ENCODE results near the gene STARD10.

STARD10 gene

GRCh38 chr11:72720047-72720446 is 73.8 kb downstream of the STARD10 start:
- no peak for DNase-seq (ENCODE audit: extremely low read depth, low read depth)
- TF ChIP-seq CTCF (IDR thresholded peaks at IDR 0.05; ENCODE audit: low read depth, low read length) = no peak

- no peak for DNase-seq (ENCODE audit: extremely low read depth, low read depth)
- no peak for TF ChIP-seq CTCF (IDR thresholded peaks at IDR 0.05; ENCODE audit: low read depth, low read length)
Measured at GRCh38 chr11:72719551-72719950, 74.3 kb downstream of the STARD10 start.

- no peak for TF ChIP-seq CTCF (IDR thresholded peaks at IDR 0.05; ENCODE audit: low read depth, low read length)
- no peak for DNase-seq (ENCODE audit: extremely low read depth, low read depth)
Measured at GRCh38 chr11:72719144-72719543, 74.7 kb downstream of the STARD10 start.

GRCh38 chr11:72718101-72718501 is 75.7 kb downstream of the STARD10 start:
- DNase-seq (ENCODE audit: extremely low read depth, low read depth) = no peak
- TF ChIP-seq CTCF (IDR thresholded peaks at IDR 0.05; ENCODE audit: low read depth, low read length) = no peak

GRCh38 chr11:72716788-72717435 is 76.9 kb downstream of the STARD10 start:
- DNase-seq (ENCODE audit: extremely low read depth, low read depth) = no peak
- TF ChIP-seq CTCF (IDR thresholded peaks at IDR 0.05; ENCODE audit: low read depth, low read length) = no peak

GRCh38 chr11:72716290-72716689 is 77.6 kb downstream of the STARD10 start:
- DNase-seq (ENCODE audit: extremely low read depth, low read depth) = no peak
- no peak for TF ChIP-seq CTCF (IDR thresholded peaks at IDR 0.05; ENCODE audit: low read depth, low read length)

- DNase-seq (ENCODE audit: extremely low read depth, low read depth) = no peak
- no peak for TF ChIP-seq CTCF (IDR thresholded peaks at IDR 0.05; ENCODE audit: low read depth, low read length)
Measured at GRCh38 chr11:72712841-72713240, 81.0 kb downstream of the STARD10 start.
